ENCODE results near the gene ORC1. TPM values are rescaled to one million over a fixed set of nuclear protein-coding genes. Genes with fewer than 3 reads are reported as not detected.

Gene ORC1
- total RNA-seq, 1 experiment from 2014 or later = 25.6 TPM

- TF ChIP-seq TCF7L2 (IDR thresholded peaks at IDR 0.05; ENCODE audit: borderline replicate concordance, extremely low read depth, insufficient read depth, insufficient read length) = no peak
- TF ChIP-seq FOSL1 (IDR thresholded peaks at IDR 0.05; ENCODE audit: low read depth) = no peak
- no peak for TF ChIP-seq POLR2AphosphoS5 (IDR thresholded peaks at IDR 0.05; ENCODE audit: low read depth, low read length)
- no peak for TF ChIP-seq SRF (IDR thresholded peaks at IDR 0.05; ENCODE audit: low read depth)
- TF ChIP-seq SP1 (IDR thresholded peaks at IDR 0.05; ENCODE audit: low read depth) = no peak
These were observed 35.8 kb upstream of the ORC1 start (continued) for GRCh38 chr1:52439976-52440375.

- intact Hi-C loops (cut with micrococcal nuclease) = no loop called here
- no peaks in the 10 kb centered on the region for H3K4me1 ChIP-seq (ENCODE audit: control insufficient read depth in 1 of 2, insufficient read depth in 2 of 2, low read length in 2 of 2)
- no peaks in the 10 kb centered on the region for H3K9me3 ChIP-seq (ENCODE audit: control insufficient read depth in 1 of 2, insufficient read depth in 1 of 2, low read depth in 1 of 2, low read length in 2 of 2)
- POLR2A ChIA-PET = no interaction called here
- H3K4me2 ChIP-seq (ENCODE audit: low read length) = no peak overlapping the region
- H4K20me1 ChIP-seq (ENCODE audit: insufficient read depth) = no peaks in the 10 kb centered on the region
- H3K27ac ChIP-seq (ENCODE audit: low read depth, low read length) = no peak overlapping the region
- no peak for ATAC-seq
- CTCF ChIA-PET = no interaction called here
- no peaks in the 10 kb centered on the region for H3K9me2 ChIP-seq (ENCODE audit: insufficient read depth)
- no peaks in the 10 kb centered on the region for H3K27me3 ChIP-seq (ENCODE audit: insufficient read depth, low read length)
- peaks cover 5 to 10% of the 10 kb centered on the region in 2 experiments; a peak in 3 of 4 replicates for H3K36me3 ChIP-seq (ENCODE audit: control insufficient read depth in 1 of 2, insufficient read depth in 2 of 2, low read length in 2 of 2)
- H2AFZ ChIP-seq (ENCODE audit: low read depth, low read length, poor library complexity, severe bottlenecking) = no peak overlapping the region
- no TSS peak for BruUV-seq (replicated peaks)
- H3K9ac ChIP-seq (ENCODE audit: low read length) = no peak overlapping the region
- DNase-seq (ENCODE audit: low read depth, low spot score) = no peak
- TF ChIP-seq SP1 (IDR thresholded peaks at IDR 0.05; ENCODE audit: low read depth) (no peak), SIN3A (IDR thresholded peaks at IDR 0.05; ENCODE audit: low read depth) (no peak)
- TF ChIP-seq, protein P1, sequence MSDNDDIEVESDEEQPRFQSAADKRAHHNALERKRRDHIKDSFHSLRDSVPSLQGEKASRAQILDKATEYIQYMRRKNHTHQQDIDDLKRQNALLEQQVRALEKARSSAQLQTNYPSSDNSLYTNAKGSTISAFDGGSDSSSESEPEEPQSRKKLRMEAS (IDR thresholded peaks at IDR 0.05) = no peak
- TF ChIP-seq, protein P2, sequence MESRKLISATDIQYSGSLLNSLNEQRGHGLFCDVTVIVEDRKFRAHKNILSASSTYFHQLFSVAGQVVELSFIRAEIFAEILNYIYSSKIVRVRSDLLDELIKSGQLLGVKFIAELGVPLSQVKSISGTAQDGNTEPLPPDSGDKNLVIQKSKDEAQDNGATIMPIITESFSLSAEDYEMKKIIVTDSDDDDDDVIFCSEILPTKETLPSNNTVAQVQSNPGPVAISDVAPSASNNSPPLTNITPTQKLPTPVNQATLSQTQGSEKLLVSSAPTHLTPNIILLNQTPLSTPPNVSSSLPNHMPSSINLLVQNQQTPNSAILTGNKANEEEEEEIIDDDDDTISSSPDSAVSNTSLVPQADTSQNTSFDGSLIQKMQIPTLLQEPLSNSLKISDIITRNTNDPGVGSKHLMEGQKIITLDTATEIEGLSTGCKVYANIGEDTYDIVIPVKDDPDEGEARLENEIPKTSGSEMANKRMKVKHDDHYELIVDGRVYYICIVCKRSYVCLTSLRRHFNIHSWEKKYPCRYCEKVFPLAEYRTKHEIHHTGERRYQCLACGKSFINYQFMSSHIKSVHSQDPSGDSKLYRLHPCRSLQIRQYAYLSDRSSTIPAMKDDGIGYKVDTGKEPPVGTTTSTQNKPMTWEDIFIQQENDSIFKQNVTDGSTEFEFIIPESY (IDR thresholded peaks at IDR 0.05; ENCODE audit: extremely low read depth, insufficient replicate concordance, low read length) = no peak
- H3K4me3 ChIP-seq (replicated peaks in 1 of 2; ENCODE audit: low read depth in 1 of 2, low read length in 2 of 2) = no peak overlapping the region
- no peaks in the 10 kb centered on the region for H3K79me2 ChIP-seq (ENCODE audit: insufficient read depth, low read length)
- RAD21 ChIA-PET (ENCODE audit: low non-redundant PET in 1 of 2, low total read pairs in 2 of 2, uncharacterized antibody in 2 of 2, unreplicated experiment in 2 of 2) = no interaction called here
These were observed 32.6 kb upstream of the ORC1 start for GRCh38 chr1:52436817-52437216.

Measured in HCT116 (cell line).